GM12878 (cell line): ENCODE measurements around the gene KRTAP20-1. TPM values are rescaled to one million over a fixed set of nuclear protein-coding genes. Genes with fewer than 3 reads are reported as not detected.

Experiments
- ATAC-seq: fragments of 200-7000 bp; cut with Tn5 transposase; 3 replicates; pipeline ENCODE4 v1.9.1; 2020; ENCODE audit warnings: mild to moderate bottlenecking, moderate library complexity
- BruUV-seq: library from RNA; stranded (reverse); fragments of 400-500 nt; replicated peaks from 2 replicates; lab custom pipeline; 2021; lab: Mats Ljungman, UMichigan
- CTCF ChIA-PET: fragments of 300-600 bp; sonication (Branson Sonifier 250); formaldehyde crosslinking; extraction: SDS; loops from one replicate; lab custom pipeline; 2021; ENCODE audit warnings: inconsistent platforms; lab: Yijun Ruan, JAX
- POLR2A ChIA-PET: fragments of 350-600 bp; formaldehyde crosslinking; extraction: SDS; loops from one replicate; lab custom pipeline; 2021; ENCODE audit warnings: inconsistent platforms; lab: Charles Lee
- RAD21 ChIA-PET: fragments of 300-600 bp; sonication (Branson Sonifier 250); formaldehyde crosslinking; loops from one replicate; lab custom pipeline; 2023; ENCODE audit warnings: antibody characterized with exemption; ENCODE audit not compliant: unreplicated experiment; lab: Charles Lee
- SMC1A ChIA-PET: fragments of 300-600 bp; sonication (Branson Sonifier 250); formaldehyde crosslinking; loops from one replicate; lab custom pipeline; 2023; ENCODE audit not compliant: unreplicated experiment, uncharacterized antibody; lab: Charles Lee
- DNase-seq: peaks from one replicate; pipeline ENCODE4 v3.0.0-alpha.2; 2011; ENCODE audit warnings: low read depth, low spot score
- FAIRE-seq: peaks from 3 replicates; lab custom pipeline; 2011; peaks lifted over from hg19 to GRCh38; lab: Jason Lieb, UNC
- H2AFZ ChIP-seq: 2 replicates; pipeline ENCODE4 v1.6.0; 2011; ENCODE audit warnings: low read depth, low read length, control low read depth; ENCODE audit not compliant: control insufficient read depth
- H3K27ac ChIP-seq: 2 replicates; pipeline ENCODE4 v1.5.1; 2011; ENCODE audit warnings: control low read depth; ENCODE audit not compliant: control insufficient read depth, insufficient read depth
- H3K27me3 ChIP-seq, 2 experiments: replicated peaks in 1 of 2; 2 replicates each; pipeline versions ENCODE4 v1.6.0 to v1.6.1; 2011; ENCODE audit warnings: low read length in 1 of 2; ENCODE audit not compliant: control insufficient read depth in 2 of 2, insufficient read depth in 2 of 2
- H3K36me3 ChIP-seq, 2 experiments: 2 replicates each; pipeline ENCODE4 v1.5.1; 2011; ENCODE audit warnings: low read length in 1 of 2; ENCODE audit not compliant: control insufficient read depth in 2 of 2, insufficient read depth in 2 of 2
- H3K4me1 ChIP-seq: 2 replicates; pipeline ENCODE4 v1.6.1; 2011; ENCODE audit warnings: mild to moderate bottlenecking, low read length, moderate library complexity, mixed read lengths; ENCODE audit not compliant: control insufficient read depth, insufficient read depth
- H3K4me2 ChIP-seq: 2 replicates; pipeline ENCODE4 v1.6.0; 2011; ENCODE audit warnings: control low read depth; ENCODE audit not compliant: control insufficient read depth, insufficient read depth
- H3K4me3 ChIP-seq: fragments of 200-600 bp; sonication (generic); 2 replicates; pipeline ENCODE4 v1.5.1; 2016
- H3K79me2 ChIP-seq: 2 replicates; pipeline ENCODE4 v1.6.0; 2011; ENCODE audit warnings: low read length; ENCODE audit not compliant: control insufficient read depth, insufficient read depth
- H3K9ac ChIP-seq: 2 replicates; pipeline ENCODE4 v1.8.0; 2011; ENCODE audit warnings: low read length, control low read depth, mixed read lengths; ENCODE audit not compliant: control insufficient read depth, insufficient read depth
- H3K9me3 ChIP-seq: replicated peaks from 3 replicates; pipeline ENCODE4 v1.5.1; 2011; ENCODE audit warnings: mild to moderate bottlenecking, low read length; ENCODE audit not compliant: control insufficient read depth, insufficient read depth
- H4K20me1 ChIP-seq: 2 replicates; pipeline ENCODE4 v1.6.0; 2011; ENCODE audit not compliant: control insufficient read depth, insufficient read depth
- ATF7 ChIP-seq: fragments of 450-650 bp; IDR thresholded peaks from 2 replicates; pipeline ENCODE4 v1.6.1; 2016; ENCODE audit warnings: low read depth, mild to moderate bottlenecking
- CBX5 ChIP-seq: sonication (generic); IDR thresholded peaks from 2 replicates; pipeline ENCODE4 v1.6.1; 2016; ENCODE audit warnings: low read depth, moderate library complexity, mild to moderate bottlenecking, inconsistent platforms
- CEBPB ChIP-seq, 2 experiments: fragments of 150-350 bp in 1 of 2; IDR thresholded peaks; 2 replicates each; pipeline ENCODE4 v1.6.1; 2012 to 2014; ENCODE audit warnings: low read depth in 2 of 2, low read length in 2 of 2, borderline replicate concordance in 1 of 2, inconsistent platforms in 1 of 2
- CHD4 ChIP-seq: fragments of 200-600 bp; sonication (generic); IDR thresholded peaks from 2 replicates; pipeline ENCODE4 v1.6.1; 2016; ENCODE audit warnings: mild to moderate bottlenecking
- HCFC1 ChIP-seq: fragments of 150-350 bp; IDR thresholded peaks from 2 replicates; pipeline ENCODE4 v1.6.1; 2014; ENCODE audit warnings: low read length
- HDAC2 ChIP-seq: fragments of 200-600 bp; sonication (generic); IDR thresholded peaks from 2 replicates; pipeline ENCODE4 v1.6.1; 2017
- LARP7 ChIP-seq: fragments of 450-650 bp; IDR thresholded peaks from 2 replicates; pipeline ENCODE4 v1.6.1; 2017; ENCODE audit warnings: mild to moderate bottlenecking
- MEF2A ChIP-seq: IDR thresholded peaks from 2 replicates; pipeline ENCODE4 v1.6.1; 2011; ENCODE audit warnings: low read depth, mild to moderate bottlenecking, low read length, moderate library complexity; ENCODE audit not compliant: insufficient read depth
- NFIC ChIP-seq: IDR thresholded peaks from 2 replicates; pipeline ENCODE4 v1.6.1; 2012; ENCODE audit warnings: low read depth, mild to moderate bottlenecking, inconsistent platforms, low read length, moderate library complexity
- POU2F2 ChIP-seq: IDR thresholded peaks from 3 replicates; pipeline ENCODE4 v1.6.1; 2011; ENCODE audit warnings: low read depth, mild to moderate bottlenecking, low read length, borderline replicate concordance
- SMAD1 ChIP-seq: fragments of 450-650 bp; IDR thresholded peaks from 2 replicates; pipeline ENCODE4 v1.6.1; 2018; ENCODE audit warnings: mild to moderate bottlenecking, low read depth; ENCODE audit not compliant: partially characterized antibody
- STAT3 ChIP-seq: IDR thresholded peaks from 2 replicates; pipeline ENCODE4 v1.6.1; 2011; ENCODE audit warnings: low read depth, low read length, improper control_type of control experiment
- USF2 ChIP-seq: IDR thresholded peaks from 2 replicates; pipeline ENCODE4 v1.6.1; 2011; ENCODE audit warnings: low read depth, low read length, improper control_type of control experiment, borderline replicate concordance
- ZBED1 ChIP-seq: IDR thresholded peaks from 2 replicates; pipeline ENCODE4 v1.6.1; 2016; ENCODE audit warnings: borderline replicate concordance
- ZBTB33 ChIP-seq: fragments of 450-650 bp; IDR thresholded peaks from 2 replicates; pipeline ENCODE4 v1.6.1; 2017; ENCODE audit warnings: mild to moderate bottlenecking
- WGBS: methylation state at CpG from one replicate; pipeline ENCODE4 v1.1.6; 2016; ENCODE audit warnings: low lambda C conversion rate; ENCODE audit not compliant: insufficient replicate concordance, insufficient coverage; ENCODE audit errors: missing lambda C conversion rate; 5-methylcytosine and 5-hydroxymethylcytosine counted together
- in situ Hi-C: fragments of 300-500 bp; cut with MboI; formaldehyde crosslinking; loops from 9 replicates; pipeline ENCODE4 v1.14.3; 2018; ENCODE audit warnings: mixed read lengths
- intact Hi-C: fragments of 100-400 bp; cut with micrococcal nuclease; formaldehyde crosslinking; loops from one replicate; pipeline ENCODE4 v1.14.2; 2022; ENCODE audit not compliant: unreplicated experiment
- polyA plus RNA-seq, 11 experiments: library from polyadenylated mRNA; depleted of rRNA in 4 of 11; unstranded in 6 of 11; stranded (reverse) in 5 of 11; fragments of >200 nt; fragmentation: Nextera tagmentation in 4 of 11; fragmentation: Illumina TruSeq in 1 of 11; extraction: Ambion mirVana in 4 of 11; extraction: Trizol in 1 of 11; gene quantifications; 1 replicate in 1 of 11; 2 replicates in 10 of 11; pipeline versions ENCODE4 v1.2.1 to v1.2.3, GENCODE V29; 2011 to 2016; ENCODE audit warnings: inconsistent platforms in 2 of 11, missing spikeins in 2 of 11, low read depth in 1 of 11
- total RNA-seq, 4 experiments: library from RNA; depleted of rRNA in 3 of 4; stranded (reverse); fragments of >200 nt in 3 of 4; fragmentation: Illumina TruSeq in 1 of 4; extraction: Trizol in 1 of 4; gene quantifications; 2 replicates each; pipeline versions ENCODE4 v1.2.1 to v1.2.3, GENCODE V29; 2013 to 2021

The KRTAP20-1 gene
- total and polyA plus RNA-seq, 10 of the 15 experiments (the other 5 are each of a cell fraction or from before 2014, with no cell fraction given), result not detected

DNA sequence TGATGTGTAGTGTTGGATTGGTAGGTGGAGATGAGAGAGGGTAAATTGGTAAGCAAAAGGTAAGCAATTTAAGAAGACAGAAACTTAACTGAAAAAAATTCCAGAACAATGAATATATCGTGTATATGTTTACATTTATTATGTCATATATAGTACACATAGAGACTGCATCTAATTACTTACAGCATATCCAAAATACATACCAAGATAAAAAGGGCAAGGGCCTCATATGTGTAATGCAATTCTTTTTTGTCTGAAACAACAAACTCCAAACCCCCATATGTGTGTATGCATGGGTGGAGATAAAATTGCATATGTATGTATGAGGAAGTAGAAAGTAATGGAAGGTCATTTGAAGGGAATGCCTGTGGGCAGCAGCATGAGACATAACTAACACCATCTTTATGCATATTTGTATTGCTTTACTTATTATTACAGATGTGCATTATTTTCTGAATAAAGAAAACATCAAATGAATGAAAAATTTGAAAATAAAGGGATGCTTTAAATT is 30.7 kb downstream of the KRTAP20-1 start:
- Histone ChIP-seq H4K20me1 (no peaks in the 10 kb centered on the region), H3K27me3 (no peaks in the 10 kb centered on the region), H3K4me3 (no peak overlapping the region), H2AFZ (no peak overlapping the region), H3K9ac (no peak overlapping the region), H3K9me3 (no peaks in the 10 kb centered on the region), H3K4me1 (no peaks in the 10 kb centered on the region), H3K27ac (no peak overlapping the region), H3K4me2 (no peak overlapping the region), H3K79me2 (no peaks in the 10 kb centered on the region), H3K36me3 (no peaks in the 10 kb centered on the region)
- FAIRE-seq, result no peak
- in situ Hi-C loops, result no loop called here
- TF ChIP-seq POU2F2, result no peak
- TF ChIP-seq CBX5, result no peak
- no peak for TF ChIP-seq LARP7
- POLR2A ChIA-PET, result no interaction called here
- RAD21 ChIA-PET, result no interaction called here
- no peak for DNase-seq
- CTCF ChIA-PET, result no interaction called here
- SMC1A ChIA-PET, result interaction anchor here (1.4 kb wide), 1 partner anchor 141 kb away, joined by 3 read pairs; no protein-coding TSS in a partner anchor
- ATAC-seq, result no peak
- WGBS, result 0% methylated on average over 1 of the region's 1 CpG
- intact Hi-C loops, result no loop called here
- no TSS peak for BruUV-seq

GRCh38 chr21:30652891-30653290 is 36.7 kb downstream of the KRTAP20-1 start:
- Histone ChIP-seq H3K27me3 (no peaks in the 10 kb centered on the region), H3K4me3 (no peak overlapping the region), H3K9me3 (no peaks in the 10 kb centered on the region), H3K79me2 (no peaks in the 10 kb centered on the region), H3K36me3 (no peaks in the 10 kb centered on the region), H3K4me2 (no peak overlapping the region), H3K9ac (no peak overlapping the region), H2AFZ (no peak overlapping the region), H4K20me1 (no peaks in the 10 kb centered on the region), H3K27ac (no peak overlapping the region), H3K4me1 (no peaks in the 10 kb centered on the region)
- CTCF ChIA-PET, result no interaction called here
- TF ChIP-seq ATF7 (no peak), USF2 (no peak), HDAC2 (no peak), MEF2A (no peak), ZBTB33 (no peak), CEBPB (IDR thresholded peaks at IDR 0.05; ENCODE audit: borderline replicate concordance in 1 of 2, low read depth in 2 of 2, low read length in 2 of 2) (no peak), NFIC (no peak), ZBED1 (no peak), HCFC1 (no peak), STAT3 (no peak), SMAD1 (no peak), CHD4 (no peak)
- BruUV-seq, result no TSS peak
- in situ Hi-C loops (no loop called here), intact Hi-C loops (no loop called here)
- SMC1A ChIA-PET, result no interaction called here
- DNase-seq, result no peak
- no peak for FAIRE-seq
- POLR2A ChIA-PET, result no interaction called here
- RAD21 ChIA-PET, result no interaction called here
- ATAC-seq, result no peak
